ENCODE data around the gene KRTCAP2.
A peak's percentile ranks its signal among the peaks of the same experiment; 100 is the strongest.
"Not testable (repeated sequence)": the region's sequence is repeated elsewhere in the genome, so short reads cannot be mapped to it uniquely, and the experiment has no call there.

The KRTCAP2 gene

DNA sequence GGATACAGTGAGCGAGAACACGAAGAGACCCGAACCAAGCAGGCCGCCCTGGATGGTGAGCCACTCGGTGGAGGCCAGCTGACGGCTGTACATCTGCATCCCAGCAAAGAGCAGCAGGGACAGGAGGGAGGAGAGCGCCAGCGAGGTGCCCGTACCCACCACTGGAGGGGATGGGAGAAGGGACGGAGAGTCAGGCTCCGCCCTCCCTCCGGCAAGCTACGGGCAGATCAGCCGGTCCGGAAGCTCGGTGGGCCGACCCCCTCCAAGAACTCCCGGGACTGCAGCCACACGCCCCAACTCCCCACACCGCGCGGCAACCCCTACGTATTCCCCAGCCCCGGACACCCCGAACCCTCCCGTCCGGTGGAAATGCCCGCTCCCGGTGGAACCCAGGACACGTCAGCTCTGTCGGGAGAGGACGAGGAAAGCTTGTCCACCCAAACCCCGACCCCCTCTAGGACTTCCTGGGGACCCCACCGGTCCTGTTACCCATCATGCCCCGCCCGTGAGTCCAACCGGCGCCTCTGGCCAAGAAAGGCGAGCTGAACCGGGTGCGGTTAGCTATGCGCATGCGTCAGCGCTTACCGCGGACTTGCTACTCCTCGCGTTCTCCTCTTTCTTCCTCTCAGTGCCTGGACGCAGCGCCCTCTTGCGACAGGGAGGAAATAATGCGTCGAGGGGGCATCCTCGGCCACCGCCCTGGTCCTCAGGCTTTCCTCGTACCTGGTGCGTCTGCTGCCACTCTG is at the start of gene KRTCAP2:
TSS of gene KRTCAP2 (minus strand) at position 573 of the 746 bp plus-strand sequence. CDS start at position 493, 80 bp downstream.
- DNase-seq, result peak; percentile 97

DNA sequence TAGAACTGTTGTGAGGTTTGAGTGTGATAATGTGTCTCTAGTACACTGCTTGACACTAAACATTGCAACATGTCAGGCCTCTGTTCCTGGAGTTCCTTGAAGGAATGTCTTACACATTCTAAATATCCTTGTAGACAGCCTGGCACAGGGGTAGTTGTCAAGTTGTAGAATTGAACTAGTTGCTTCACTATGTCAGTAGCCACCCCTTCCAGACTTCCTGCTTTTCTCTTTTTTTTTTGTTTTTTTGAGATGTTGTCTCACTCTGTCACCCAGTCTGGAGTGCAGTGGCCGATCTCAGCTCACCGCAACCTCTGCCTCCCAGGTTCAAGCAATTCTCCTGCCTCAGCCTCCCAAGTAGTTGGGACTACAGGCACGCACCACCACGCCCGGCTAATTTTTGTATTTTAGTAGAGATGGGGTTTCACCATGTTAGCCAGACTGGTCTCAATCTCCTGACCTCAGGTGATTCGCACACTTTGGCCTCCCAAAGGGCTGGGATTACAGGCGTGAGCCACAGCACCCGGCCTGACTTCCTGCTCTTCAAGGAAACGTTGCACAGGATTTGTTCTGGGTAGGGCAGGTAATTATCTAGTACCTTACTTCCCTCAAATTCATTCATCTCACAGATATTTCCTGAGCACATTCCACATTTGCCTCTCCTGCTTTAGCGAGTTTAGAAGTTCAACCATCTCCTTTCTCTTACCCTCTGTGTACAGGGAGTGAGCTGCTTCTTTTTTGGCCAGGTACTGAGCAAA is 47.3 kb upstream of the KRTCAP2 start:
- not testable (repeated sequence) for DNase-seq

- DNase-seq, result no peak
Measured at GRCh38 chr1:155219592-155220031, 46.5 kb upstream of the KRTCAP2 start.

GRCh38 chr1:155218854-155219591 is 45.9 kb upstream of the KRTCAP2 start:
- no peak for DNase-seq

DNA sequence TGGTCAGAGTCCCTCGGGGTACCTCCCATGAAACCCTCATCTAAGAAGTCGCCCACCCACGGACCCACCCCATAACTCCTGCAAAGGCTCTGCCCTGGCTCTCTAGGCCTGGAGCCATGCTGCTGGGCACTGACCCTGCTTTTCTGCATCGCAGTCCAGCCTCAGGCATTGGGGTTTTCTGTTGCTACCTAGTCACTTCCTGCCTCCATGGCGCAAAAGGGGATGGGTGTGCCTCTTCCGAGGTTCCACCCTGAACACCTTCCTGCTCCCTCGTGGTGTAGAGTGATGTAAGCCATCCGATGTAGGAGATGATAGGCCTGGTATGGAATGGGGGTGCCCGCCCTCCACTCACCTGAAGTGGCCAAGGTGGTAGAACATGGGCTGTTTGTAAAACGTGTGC is 41.6 kb upstream of the KRTCAP2 start:
- DNase-seq, result not testable (repeated sequence)

- not testable (repeated sequence) for DNase-seq
Measured at GRCh38 chr1:155212051-155212440, 38.9 kb upstream of the KRTCAP2 start.

DNA sequence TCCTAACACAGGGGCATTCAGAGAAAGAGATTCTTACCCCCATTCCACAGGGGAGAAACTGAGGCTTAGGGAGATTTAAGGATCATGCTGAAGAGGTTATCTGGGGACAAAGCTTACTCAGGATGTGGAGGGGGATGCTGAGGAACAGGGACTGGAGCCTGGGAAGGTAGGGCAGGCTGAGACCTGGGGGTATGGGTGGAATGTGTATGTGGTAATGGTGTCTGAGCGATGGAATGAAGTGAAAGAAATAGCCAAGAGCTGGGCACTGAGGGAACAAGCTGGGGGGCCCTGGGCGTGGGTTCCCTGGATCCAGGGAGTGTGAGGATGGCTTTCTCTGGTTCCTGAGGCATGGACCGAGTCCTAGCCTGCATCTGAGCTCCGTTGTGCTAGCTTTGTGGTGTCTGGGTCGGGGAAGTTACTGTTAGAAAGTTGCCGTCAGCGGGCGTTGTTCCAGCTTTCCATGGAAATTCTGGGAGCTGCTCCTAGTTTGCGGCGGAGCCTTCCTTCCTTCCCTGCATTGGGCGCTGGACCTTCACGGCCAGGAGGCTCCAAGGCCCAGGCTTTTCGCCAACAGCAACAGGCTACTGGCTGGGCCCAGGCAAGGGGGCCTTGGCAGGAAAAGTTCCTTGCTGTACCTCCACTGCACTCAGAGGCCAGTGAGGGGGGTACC is 38.4 kb upstream of the KRTCAP2 start:
- not testable (repeated sequence) for DNase-seq

- DNase-seq, result no peak
Measured at GRCh38 chr1:155210314-155211104, 37.4 kb upstream of the KRTCAP2 start.

GRCh38 chr1:155209312-155209721 is 36.2 kb upstream of the KRTCAP2 start:
- no peak for DNase-seq

DNA sequence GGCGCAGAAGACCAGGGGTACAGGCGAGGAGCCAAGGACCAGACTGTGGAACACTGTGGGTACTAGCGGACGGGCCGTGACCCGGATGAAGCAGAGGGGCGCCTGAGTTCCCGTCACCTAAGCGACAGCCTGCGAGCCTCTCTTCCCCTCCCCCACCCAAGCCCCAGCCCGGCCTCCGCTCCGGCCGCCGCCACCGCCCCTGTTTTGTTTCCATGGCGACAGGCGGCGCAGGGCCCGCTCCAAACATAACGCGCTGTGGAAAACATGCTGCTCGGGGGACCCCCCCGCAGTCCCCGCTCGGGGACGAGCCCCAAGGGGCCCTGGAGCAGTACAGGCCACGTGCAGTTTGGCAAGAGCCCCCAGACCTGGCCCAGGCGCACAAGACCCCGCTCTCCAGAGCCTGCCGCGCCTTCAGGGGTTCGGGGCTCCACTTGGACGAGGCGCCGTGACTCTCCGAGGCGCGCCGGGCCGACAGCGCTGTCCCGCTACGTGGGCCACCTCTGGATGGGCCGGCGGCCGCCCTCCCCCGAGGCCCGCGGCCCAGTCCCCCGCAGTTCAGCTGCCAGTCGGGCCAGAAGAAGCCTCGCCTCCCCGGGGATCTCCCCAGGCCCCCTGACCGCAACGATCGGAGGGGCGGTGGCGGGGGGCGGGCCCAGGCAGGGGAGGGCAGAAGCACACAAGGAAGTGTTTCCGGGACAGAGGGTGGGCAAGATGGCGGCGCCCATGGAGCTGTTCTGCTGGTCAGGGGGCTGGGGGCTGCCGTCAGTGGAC is 35.6 kb upstream of the KRTCAP2 start, which contains the start of gene MTX1:
TSS of gene MTX1 (plus strand) at position 155 of the 771 bp plus-strand sequence. CDS start at position 265, 110 bp downstream.
- peak; percentile 96 for DNase-seq

GRCh38 chr1:155207806-155208540 is 34.9 kb upstream of the KRTCAP2 start, which contains the start of gene THBS3:
THBS3 (minus strand) TSS chr1:155207897; CDS start chr1:155207876, 21 bp downstream.
- DNase-seq, result peak; percentile 83

- DNase-seq, result peak; percentile 91
Measured at GRCh38 chr1:155206891-155207805, 34.0 kb upstream of the KRTCAP2 start.

DNA sequence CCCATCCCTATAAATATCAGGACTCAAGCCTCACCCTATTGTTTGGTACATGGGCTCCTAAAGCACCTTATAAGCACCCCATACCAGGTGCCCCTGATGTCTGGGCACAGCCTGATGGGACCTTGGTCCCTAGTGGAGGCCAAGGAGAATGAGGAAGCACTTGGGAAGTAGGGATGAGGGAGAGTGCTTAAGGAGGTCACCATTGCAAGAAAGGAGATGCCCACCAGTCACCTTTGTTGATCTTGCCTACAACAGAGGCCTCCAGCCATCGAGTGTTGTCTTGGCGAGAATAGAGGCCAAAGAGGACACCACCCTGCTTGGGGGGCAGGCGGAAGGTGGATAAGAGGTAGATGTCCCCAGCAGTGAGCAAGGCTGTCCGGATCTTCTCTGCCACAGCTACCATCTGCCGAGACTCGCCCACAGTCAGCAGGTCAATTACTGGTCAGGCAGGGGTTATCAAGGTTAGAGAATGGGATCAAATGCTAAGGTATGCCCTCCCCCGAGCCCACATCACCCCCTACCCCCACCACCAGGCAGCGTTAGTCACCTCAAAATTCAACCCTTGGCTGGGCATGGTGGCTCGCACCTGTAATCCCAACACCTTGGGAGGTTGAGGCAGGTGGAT is 33.0 kb upstream of the KRTCAP2 start:
- DNase-seq, result no peak

GRCh38 chr1:155205035-155205434 is 31.9 kb upstream of the KRTCAP2 start:
- DNase-seq, result no peak

DNA sequence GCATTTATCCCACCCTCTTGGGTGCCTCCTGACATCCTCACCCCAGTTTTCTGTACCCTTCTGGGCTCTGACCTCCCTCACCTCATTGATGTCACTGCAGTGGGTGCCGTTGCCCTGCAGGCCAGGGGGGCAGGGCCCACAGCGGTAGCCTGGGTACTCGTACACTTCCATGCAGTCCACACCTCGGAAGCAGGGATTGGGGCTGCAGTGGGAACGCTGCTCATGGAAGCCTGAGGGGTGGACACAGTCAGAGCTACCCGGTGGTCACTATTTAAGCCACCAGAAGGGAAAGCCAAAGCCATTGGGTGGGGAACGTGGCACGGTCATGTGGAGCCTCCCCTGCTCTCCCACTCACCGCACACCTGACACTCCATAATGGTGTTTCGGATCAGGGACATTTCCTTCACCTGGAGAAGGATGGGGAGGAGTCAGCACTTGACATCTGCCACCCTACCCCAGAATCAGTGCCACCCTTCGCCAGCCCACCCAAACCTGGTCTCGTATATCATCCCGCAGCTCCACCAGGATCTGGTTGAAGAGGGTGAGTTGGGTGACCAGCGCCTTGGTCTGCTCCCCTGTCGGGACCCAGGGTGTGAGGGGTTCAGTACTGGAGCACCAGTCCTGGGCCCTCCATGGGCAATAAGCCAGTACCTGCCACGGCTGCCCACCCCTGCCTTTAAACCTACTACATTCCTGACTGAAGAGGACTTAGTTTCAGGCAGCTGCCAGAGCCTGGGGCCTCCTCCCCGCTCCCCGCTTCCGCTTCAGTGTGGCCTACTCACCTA is 29.8 kb upstream of the KRTCAP2 start:
- DNase-seq, result no peak

DNA sequence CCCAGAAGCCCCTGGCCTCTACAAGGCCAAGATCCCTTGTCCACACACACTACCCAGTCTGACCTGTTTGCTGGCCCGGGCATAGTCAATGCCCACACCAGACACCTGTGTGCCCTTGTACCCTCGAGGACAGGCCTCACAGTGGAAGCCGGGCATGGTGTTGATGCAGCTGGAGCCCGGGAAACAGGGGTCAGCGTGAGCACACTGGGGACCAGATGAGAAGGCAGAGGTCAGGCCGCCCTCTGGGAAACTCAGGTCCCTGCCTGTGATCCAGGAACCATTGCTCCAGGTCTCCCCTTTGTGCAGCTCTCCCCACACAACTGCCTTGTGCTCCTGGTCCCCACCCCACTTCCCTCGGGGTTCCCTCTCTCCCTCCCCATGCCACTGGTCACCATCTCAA is 29.1 kb upstream of the KRTCAP2 start:
- no peak for DNase-seq

DNA sequence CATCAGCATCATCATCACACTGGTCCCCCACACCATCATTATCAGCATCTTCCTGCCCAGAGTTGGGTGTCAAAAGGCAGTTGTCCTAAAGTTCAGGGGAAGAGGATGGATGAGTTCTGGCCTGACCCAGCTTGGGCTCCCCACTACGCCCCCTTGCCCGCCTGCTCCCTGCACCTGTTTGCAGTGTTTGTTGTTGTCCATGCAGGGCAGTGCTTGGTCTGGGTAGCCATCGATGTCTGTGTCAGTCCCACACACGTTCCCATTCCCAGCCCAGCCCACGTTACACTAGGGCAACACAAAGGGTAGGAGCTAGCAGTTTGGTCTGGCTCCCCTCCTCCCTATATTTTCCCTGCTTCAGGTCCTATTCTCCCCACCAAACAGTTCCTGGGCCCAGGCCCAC is 27.8 kb upstream of the KRTCAP2 start:
- DNase-seq, result no peak

DNA sequence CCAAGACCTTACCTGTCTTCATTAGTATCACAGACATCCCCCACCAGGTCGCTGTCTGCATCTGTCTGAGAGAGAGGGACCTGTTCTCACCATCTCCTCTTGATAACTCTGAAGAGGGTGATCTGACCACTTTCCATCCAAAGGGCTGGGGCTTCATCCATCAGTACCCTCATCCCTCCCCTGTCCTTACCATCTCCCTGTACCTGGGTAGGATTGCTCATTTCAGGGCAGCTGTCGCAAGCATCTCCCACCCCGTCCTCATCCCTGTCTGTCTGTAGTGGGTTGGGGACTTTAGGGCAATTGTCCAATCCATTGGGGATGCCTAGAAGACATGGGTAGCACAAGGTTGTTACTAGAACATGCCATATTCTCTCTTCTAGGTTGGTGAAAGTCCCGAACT is 26.7 kb upstream of the KRTCAP2 start:
- no peak for DNase-seq
